Measurements from ENCODE around the gene FHAD1. TPM values are rescaled to one million over a fixed set of nuclear protein-coding genes. Genes with fewer than 3 reads are reported as not detected.

FHAD1 gene
- total RNA-seq, 1 experiment from 2014 or later = not detected

GRCh38 chr1:15353839-15354579, 107.0 kb downstream of the FHAD1 start:
- ChIA-PET POLR2A (interaction anchor here (0.7 to 3.4 kb wide), 6 partner anchors 12 to 79 kb away, joined by 3 to 23 read pairs (median 4); partner anchors contain the start of gene EFHD2), CTCF (interaction anchor here (0.6 kb wide), 1 partner anchor 78 kb away, joined by 4 read pairs; no protein-coding TSS in a partner anchor)
- peak; percentile 25 for DNase-seq (ENCODE audit: unreplicated experiment)
- peaks cover 53% of the 10 kb centered on the region for H3K4me1 Mint-ChIP-seq (ENCODE audit: insufficient read depth, unreplicated experiment)
- H3K9me3 Mint-ChIP-seq (ENCODE audit: unreplicated experiment) = no peaks in the 10 kb centered on the region
- H3K36me3 Mint-ChIP-seq (ENCODE audit: insufficient read depth, unreplicated experiment) = no peaks in the 10 kb centered on the region
- no peak for TF ChIP-seq CTCF (IDR thresholded peaks at IDR 0.05; ENCODE audit: unreplicated experiment)
- intact Hi-C loops (cut with micrococcal nuclease) = no loop called here
- no peak overlapping the region for H3K4me3 Mint-ChIP-seq (ENCODE audit: unreplicated experiment)
- BruUV-seq (replicated peaks) = no TSS peak
- H3K27me3 Mint-ChIP-seq (ENCODE audit: insufficient read depth, unreplicated experiment) = no peaks in the 10 kb centered on the region
- no peak overlapping the region for H3K27ac Mint-ChIP-seq (ENCODE audit: low read depth, unreplicated experiment)

GRCh38 chr1:15354580-15354965, 107.5 kb downstream of the FHAD1 start:
- no peak overlapping the region for H3K4me3 Mint-ChIP-seq (ENCODE audit: unreplicated experiment)
- H3K9me3 Mint-ChIP-seq (ENCODE audit: unreplicated experiment) = no peaks in the 10 kb centered on the region
- BruUV-seq (replicated peaks) = no TSS peak
- H3K27me3 Mint-ChIP-seq (ENCODE audit: insufficient read depth, unreplicated experiment) = no peaks in the 10 kb centered on the region
- peak; percentile 68 for DNase-seq (ENCODE audit: unreplicated experiment)
- H3K36me3 Mint-ChIP-seq (ENCODE audit: insufficient read depth, unreplicated experiment) = no peaks in the 10 kb centered on the region
- peaks cover 57% of the 10 kb centered on the region for H3K4me1 Mint-ChIP-seq (ENCODE audit: insufficient read depth, unreplicated experiment)
- CTCF ChIA-PET = interaction anchor here (0.6 to 1.9 kb wide), 3 partner anchors 46 to 78 kb away, joined by 3 to 4 read pairs (median 4); no protein-coding TSS in a partner anchor
- intact Hi-C loops (cut with micrococcal nuclease) = no loop called here
- POLR2A ChIA-PET = interaction anchor here (0.7 to 3.4 kb wide), 6 partner anchors 12 to 78 kb away, joined by 3 to 23 read pairs (median 4); partner anchors contain the start of gene EFHD2
- peak overlapping the region; percentile 32 for H3K27ac Mint-ChIP-seq (ENCODE audit: low read depth, unreplicated experiment)
- TF ChIP-seq CTCF (IDR thresholded peaks at IDR 0.05; ENCODE audit: unreplicated experiment) = no peak

- intact Hi-C loops (cut with micrococcal nuclease) = loop anchor here (2.0 kb wide), 1 partner anchor 33 kb away; no protein-coding TSS in a partner anchor
- BruUV-seq (replicated peaks) = no TSS peak
- H3K4me3 Mint-ChIP-seq (ENCODE audit: unreplicated experiment) = peak overlapping the region; percentile 40
- H3K9me3 Mint-ChIP-seq (ENCODE audit: unreplicated experiment) = no peaks in the 10 kb centered on the region
- no peaks in the 10 kb centered on the region for H3K36me3 Mint-ChIP-seq (ENCODE audit: insufficient read depth, unreplicated experiment)
- ChIA-PET CTCF (interaction anchor here (0.6 to 1.9 kb wide), 2 partner anchors 32 to 44 kb away, joined by 4 read pairs; no protein-coding TSS in a partner anchor), POLR2A (interaction anchor here (0.5 to 3.4 kb wide), 8 partner anchors 14 to 69 kb away, joined by 3 to 23 read pairs (median 4); partner anchors contain the start of gene EFHD2)
- DNase-seq (ENCODE audit: unreplicated experiment) = peak; percentile 86
- H3K27me3 Mint-ChIP-seq (ENCODE audit: insufficient read depth, unreplicated experiment) = no peaks in the 10 kb centered on the region
- peak overlapping the region; percentile 86 for H3K27ac Mint-ChIP-seq (ENCODE audit: low read depth, unreplicated experiment)
- no peak for TF ChIP-seq CTCF (IDR thresholded peaks at IDR 0.05; ENCODE audit: unreplicated experiment)
- peaks cover 49% of the 10 kb centered on the region for H3K4me1 Mint-ChIP-seq (ENCODE audit: insufficient read depth, unreplicated experiment)
Observed at GRCh38 chr1:15355968-15356625, 109.1 kb downstream of the FHAD1 start.

Data from MCF 10A (cell line).